Uterus (tissue), 4 donors: Measurements from ENCODE around the gene GRK2. TPM values are rescaled to one million over a fixed set of nuclear protein-coding genes. Genes with fewer than 3 reads are reported as not detected.

ENCODE experiments used
- DNase-seq, 2 donors: peaks; one replicate each; pipeline ENCODE4 v3.0.0-alpha.2; 2019 to 2020
- H3K27ac ChIP-seq, 2 donors: fragments of 200-600 bp; sonication (generic); 1 replicate in 1 of 2; 2 replicates in 1 of 2; pipeline ENCODE4 v1.5.1; 2016 to 2018
- H3K27me3 ChIP-seq, 2 donors: fragments of 200-600 bp; sonication (generic); one replicate each; pipeline ENCODE4 v1.5.1; 2018 to 2019; ENCODE audit warnings: control low read depth in 1 of 2
- H3K36me3 ChIP-seq, 2 donors: fragments of 200-600 bp; sonication (generic); one replicate each; pipeline ENCODE4 v1.5.1; 2019; ENCODE audit warnings: control low read depth in 1 of 2
- H3K4me1 ChIP-seq, 2 donors: fragments of 200-600 bp; sonication (generic); one replicate each; pipeline ENCODE4 v1.5.1; 2018 to 2019; ENCODE audit warnings: control low read depth in 1 of 2
- H3K4me3 ChIP-seq, 2 donors: fragments of 200-600 bp; sonication (generic); 1 replicate in 1 of 2; 2 replicates in 1 of 2; pipeline ENCODE4 v1.5.1; 2018 to 2019; ENCODE audit warnings: mild to moderate bottlenecking in 1 of 2
- H3K9me3 ChIP-seq, 2 donors: fragments of 200-600 bp; sonication (generic); one replicate each; pipeline ENCODE4 v1.5.1; 2019; ENCODE audit warnings: control low read depth in 1 of 2
- CTCF ChIP-seq, 4 experiments: fragments of 200-600 bp in 2 of 4; fragments of 450-650 bp in 2 of 4; sonication (generic) in 2 of 4; IDR thresholded peaks; one replicate each; pipeline ENCODE4 v1.5.1; 2016 to 2019; ENCODE audit warnings: antibody characterized with exemption in 4 of 4, mild to moderate bottlenecking in 2 of 4, moderate library complexity in 1 of 4
- POLR2A ChIP-seq, 2 donors: fragments of 450-650 bp; IDR thresholded peaks; one replicate each; pipeline ENCODE4 v1.6.1; 2016; ENCODE audit warnings: antibody characterized with exemption in 2 of 2, mild to moderate bottlenecking in 1 of 2, moderate library complexity in 1 of 2
- intact Hi-C: fragments of 100-400 bp; cut with DNase I; formaldehyde crosslinking; loops from one replicate; pipeline ENCODE4 v1.15.1; 2023; ENCODE audit warnings: low total_unique reads
- total RNA-seq, 4 donors: library from RNA; depleted of rRNA in 3 of 4; stranded (reverse); fragments of >200 nt in 3 of 4; gene quantifications; one replicate each; pipeline versions ENCODE4 v1.1.0 to v1.2.4, GENCODE V29; 2014 to 2023
- donor health status: DM: yes; HTN: yes; CAD: no.

The GRK2 gene
- total RNA-seq, 4 donors from 2014 or later: 25.0 to 93.8 (median 64.2) TPM

- H3K4me3 ChIP-seq: no peak overlapping the region
- H3K27ac ChIP-seq: peak overlapping the region in 1 of 2 donors; percentile 13
- no peak for DNase-seq
- H3K36me3 ChIP-seq: no peaks in the 10 kb centered on the region
- intact Hi-C loops: no loop called here
- no peaks in the 10 kb centered on the region for H3K9me3 ChIP-seq
- TF ChIP-seq CTCF (IDR thresholded peaks at IDR 0.05) (no peak), POLR2A (IDR thresholded peaks at IDR 0.05) (no peak)
- H3K4me1 ChIP-seq: peaks cover 0 to 25% of the 10 kb centered on the region in 2 donors
- H3K27me3 ChIP-seq: no peaks in the 10 kb centered on the region
These were observed 13.5 kb downstream of the GRK2 start for GRCh38 chr11:67279589-67280340.

- DNase-seq: no peak
- no peak for TF ChIP-seq CTCF (IDR thresholded peaks at IDR 0.05)
- TF ChIP-seq POLR2A (IDR thresholded peaks at IDR 0.05): no peak
- H3K4me1 ChIP-seq: peaks cover 0 to 20% of the 10 kb centered on the region in 2 donors
- H3K9me3 ChIP-seq: no peaks in the 10 kb centered on the region
- no peaks in the 10 kb centered on the region for H3K36me3 ChIP-seq
- no peaks in the 10 kb centered on the region for H3K27me3 ChIP-seq
- peak overlapping the region in 1 of 2 donors; percentile 13 for H3K27ac ChIP-seq
- intact Hi-C loops: no loop called here
- no peak overlapping the region for H3K4me3 ChIP-seq
These were observed 14.1 kb downstream of the GRK2 start for GRCh38 chr11:67280341-67280787.

- no peak for TF ChIP-seq POLR2A (IDR thresholded peaks at IDR 0.05)
- TF ChIP-seq CTCF (IDR thresholded peaks at IDR 0.05): no peak
- Histone ChIP-seq H3K4me1 (peaks cover 0 to 14% of the 10 kb centered on the region in 2 donors), H3K27ac (no peak overlapping the region), H3K4me3 (no peak overlapping the region), H3K9me3 (no peaks in the 10 kb centered on the region), H3K36me3 (no peaks in the 10 kb centered on the region), H3K27me3 (no peaks in the 10 kb centered on the region)
- no peak for DNase-seq
- intact Hi-C loops: no loop called here
These were observed 14.7 kb downstream of the GRK2 start for GRCh38 chr11:67280788-67281551.

- Histone ChIP-seq H3K27me3 (no peaks in the 10 kb centered on the region), H3K9me3 (no peaks in the 10 kb centered on the region), H3K4me3 (no peak overlapping the region), H3K4me1 (peaks cover 0 to 8% of the 10 kb centered on the region in 2 donors), H3K27ac (no peak overlapping the region), H3K36me3 (no peaks in the 10 kb centered on the region)
- intact Hi-C loops: no loop called here
- TF ChIP-seq CTCF (IDR thresholded peaks at IDR 0.05) (no peak), POLR2A (IDR thresholded peaks at IDR 0.05) (no peak)
- no peak for DNase-seq
These were observed 15.4 kb downstream of the GRK2 start for GRCh38 chr11:67281552-67282150.
